NCI-H2171 (cell line): ENCODE data around the gene RNF223.
"Not testable (repeated sequence)": the region's sequence is repeated elsewhere in the genome, so short reads cannot be mapped to it uniquely, and the experiment has no call there.

Experiments
- DNase-seq: peaks from one replicate; lab custom pipeline; 2025; lab: John Stamatoyannopoulos, UW

RNF223 gene

GRCh38 chr1:1072299-1072848 lies 1.7 kb downstream of the RNF223 start:
- DNase-seq: no peak

DNA sequence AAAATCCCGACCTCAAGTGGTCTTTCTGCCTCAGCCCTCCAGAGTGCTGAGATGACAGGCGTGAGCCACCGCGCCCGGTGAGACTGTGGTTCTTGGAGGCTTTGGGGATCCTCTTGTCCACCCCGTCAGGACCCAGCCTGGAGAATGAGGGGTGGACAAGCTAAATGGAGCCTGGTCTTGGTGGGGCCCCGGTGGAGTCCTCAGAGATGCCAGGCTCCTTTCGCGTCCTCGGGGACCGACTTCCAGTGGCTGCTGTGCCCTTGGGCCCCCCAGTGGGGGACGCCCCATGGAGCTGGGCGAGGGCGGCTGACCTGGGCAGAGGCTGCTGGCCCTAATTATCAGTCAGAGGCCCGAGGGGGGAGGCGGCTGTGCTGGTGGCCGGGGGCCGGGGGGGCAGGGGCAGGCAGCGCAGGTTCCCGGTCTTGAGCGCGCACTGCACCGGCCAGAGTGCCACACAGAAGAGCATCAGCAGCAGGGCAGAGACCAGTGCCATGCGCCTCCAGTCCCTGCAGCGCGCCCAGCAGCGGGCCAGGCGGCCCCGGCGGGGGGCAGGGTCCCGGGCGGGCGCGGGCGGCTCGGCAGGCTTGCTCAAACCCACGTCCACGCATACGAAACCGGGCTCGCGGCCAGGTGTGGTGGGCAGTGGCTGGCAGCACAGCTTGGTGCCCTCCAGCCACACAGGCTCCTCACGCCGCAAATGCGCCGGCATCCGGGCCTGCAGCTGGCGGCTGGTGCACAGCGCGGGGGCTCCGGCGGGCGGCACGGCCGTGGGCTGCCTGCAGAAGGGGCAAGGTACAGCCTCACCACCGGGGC lies 2.4 kb downstream of the RNF223 start:
- no peak for DNase-seq

- no peak for DNase-seq
These were observed 4.1 kb downstream of the RNF223 start for GRCh38 chr1:1069711-1070676.

DNA sequence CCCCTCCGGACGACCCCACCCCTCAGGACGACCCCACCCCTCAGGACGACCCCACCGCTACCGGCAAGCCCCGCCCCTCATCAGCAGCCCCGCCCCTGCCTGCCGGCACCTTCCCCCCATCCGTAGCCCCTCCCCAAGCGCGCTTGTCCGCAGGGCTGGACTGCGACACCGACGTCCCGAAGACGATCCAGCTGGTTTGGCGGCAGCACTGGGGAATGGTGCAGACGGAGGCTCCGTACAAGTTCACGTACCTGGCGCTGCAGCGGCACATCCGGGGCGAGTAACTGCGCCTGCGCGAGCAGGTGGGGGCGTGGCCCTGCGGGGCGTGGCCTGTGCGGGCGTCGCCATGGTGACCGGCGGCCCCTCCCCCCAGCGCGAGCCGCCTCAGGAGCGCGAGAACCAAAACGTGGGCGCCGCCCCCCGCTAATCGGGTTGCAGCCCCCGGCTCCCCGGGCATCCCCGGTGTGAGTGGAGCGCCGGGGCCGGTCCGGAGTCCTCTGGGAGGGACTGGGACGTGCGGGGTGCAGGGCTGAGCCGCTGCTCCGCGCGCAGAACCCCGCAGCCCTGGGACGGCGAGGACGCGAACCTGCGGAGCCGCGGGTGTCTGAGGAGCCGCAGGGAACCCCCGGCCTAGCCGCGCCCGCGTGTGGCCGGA lies 4.9 kb downstream of the RNF223 start:
- DNase-seq: peak; percentile 80

DNA sequence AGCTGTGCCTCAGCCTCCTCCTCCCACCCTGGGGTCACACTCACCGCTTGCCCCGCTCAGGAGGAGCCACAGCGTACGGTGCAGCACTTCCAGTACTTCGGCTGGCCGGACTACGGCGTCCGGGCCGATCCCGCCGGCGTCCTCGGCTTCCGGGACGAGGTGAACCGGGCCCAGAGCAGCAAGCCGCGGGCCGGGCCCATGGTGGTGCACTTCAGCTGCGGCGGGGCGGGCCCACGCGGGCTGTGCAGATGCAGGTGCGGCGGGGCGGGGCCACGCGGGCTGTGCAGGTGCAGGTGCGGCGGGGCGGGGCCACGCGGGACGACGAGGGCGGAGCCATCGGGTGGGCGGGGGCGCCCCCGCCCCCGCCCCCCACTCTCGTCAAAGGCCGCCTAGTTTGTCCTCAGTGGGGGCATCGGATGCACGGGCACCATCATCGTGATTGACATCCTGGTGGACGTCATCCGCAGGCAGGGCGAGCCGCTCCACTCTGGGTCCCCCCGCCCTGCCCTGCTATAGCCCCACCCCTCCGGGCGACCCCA lies 5.5 kb downstream of the RNF223 start:
- peak; percentile 65 for DNase-seq

DNA sequence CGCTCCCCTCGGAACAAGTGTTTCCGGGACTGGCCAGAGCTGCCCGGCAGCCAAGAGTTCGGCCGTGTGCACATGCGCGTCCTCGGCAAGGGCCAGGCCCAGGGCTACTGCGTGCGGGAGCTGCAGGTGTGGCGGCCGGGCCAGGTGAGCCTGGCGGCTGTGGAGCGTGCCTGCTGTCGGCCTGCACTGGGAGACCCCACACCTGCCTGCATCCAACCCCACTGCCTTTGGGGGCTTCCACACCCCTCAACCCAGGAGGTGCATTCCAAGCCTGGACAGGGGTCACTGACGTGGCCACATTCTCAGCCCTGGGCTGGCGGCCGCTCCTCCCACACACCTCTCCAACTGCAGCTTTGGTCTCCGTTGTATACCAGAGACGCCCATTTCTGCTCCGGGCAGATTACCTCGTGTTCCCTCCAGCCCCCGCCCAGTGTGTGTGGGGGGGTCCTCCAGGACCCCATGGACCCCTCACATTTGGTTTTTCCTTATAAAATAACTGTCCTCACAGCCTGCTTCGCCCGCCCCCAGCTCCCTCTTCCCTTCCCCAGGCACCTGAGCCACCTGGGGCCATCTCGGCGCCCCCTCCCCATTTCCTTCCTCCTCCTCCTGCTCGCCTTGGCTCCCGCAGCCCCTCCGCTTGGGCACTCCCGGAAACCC lies 6.1 kb downstream of the RNF223 start:
- DNase-seq: no peak

DNA sequence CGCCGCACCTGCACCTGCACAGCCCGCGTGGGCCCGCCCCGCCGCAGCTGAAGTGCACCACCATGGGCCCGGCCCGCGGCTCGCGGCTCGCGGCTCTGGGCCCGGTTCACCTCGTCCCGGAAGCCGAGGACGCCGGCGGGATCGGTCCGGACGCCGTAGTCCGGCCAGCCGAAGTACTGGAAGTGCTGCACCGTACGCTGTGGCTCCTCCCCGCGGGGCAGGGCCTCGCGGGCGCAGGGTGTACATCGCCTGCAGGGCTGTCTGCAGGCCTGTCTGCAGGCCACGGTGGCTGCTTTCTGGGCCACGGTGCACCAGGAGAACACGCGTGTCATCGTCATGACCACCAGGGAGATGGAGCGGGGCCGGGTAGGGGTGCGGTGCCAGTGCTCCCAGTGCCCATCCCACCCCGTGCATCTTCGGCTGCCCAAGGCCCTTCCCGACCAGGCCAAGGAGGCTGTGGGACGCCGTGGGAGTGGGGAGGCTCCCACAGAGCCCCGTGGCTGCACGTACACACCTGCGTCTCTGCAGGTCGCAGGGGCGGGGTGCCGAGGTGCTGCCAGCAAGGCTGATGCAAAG lies 6.7 kb downstream of the RNF223 start:
- DNase-seq: no peak

- no peak for DNase-seq
These were observed 7.5 kb downstream of the RNF223 start for GRCh38 chr1:1066403-1067283.

- not testable (repeated sequence) for DNase-seq
These were observed 8.2 kb downstream of the RNF223 start for GRCh38 chr1:1065940-1066304.

GRCh38 chr1:1065265-1065939 lies 8.7 kb downstream of the RNF223 start:
- DNase-seq: no peak

DNA sequence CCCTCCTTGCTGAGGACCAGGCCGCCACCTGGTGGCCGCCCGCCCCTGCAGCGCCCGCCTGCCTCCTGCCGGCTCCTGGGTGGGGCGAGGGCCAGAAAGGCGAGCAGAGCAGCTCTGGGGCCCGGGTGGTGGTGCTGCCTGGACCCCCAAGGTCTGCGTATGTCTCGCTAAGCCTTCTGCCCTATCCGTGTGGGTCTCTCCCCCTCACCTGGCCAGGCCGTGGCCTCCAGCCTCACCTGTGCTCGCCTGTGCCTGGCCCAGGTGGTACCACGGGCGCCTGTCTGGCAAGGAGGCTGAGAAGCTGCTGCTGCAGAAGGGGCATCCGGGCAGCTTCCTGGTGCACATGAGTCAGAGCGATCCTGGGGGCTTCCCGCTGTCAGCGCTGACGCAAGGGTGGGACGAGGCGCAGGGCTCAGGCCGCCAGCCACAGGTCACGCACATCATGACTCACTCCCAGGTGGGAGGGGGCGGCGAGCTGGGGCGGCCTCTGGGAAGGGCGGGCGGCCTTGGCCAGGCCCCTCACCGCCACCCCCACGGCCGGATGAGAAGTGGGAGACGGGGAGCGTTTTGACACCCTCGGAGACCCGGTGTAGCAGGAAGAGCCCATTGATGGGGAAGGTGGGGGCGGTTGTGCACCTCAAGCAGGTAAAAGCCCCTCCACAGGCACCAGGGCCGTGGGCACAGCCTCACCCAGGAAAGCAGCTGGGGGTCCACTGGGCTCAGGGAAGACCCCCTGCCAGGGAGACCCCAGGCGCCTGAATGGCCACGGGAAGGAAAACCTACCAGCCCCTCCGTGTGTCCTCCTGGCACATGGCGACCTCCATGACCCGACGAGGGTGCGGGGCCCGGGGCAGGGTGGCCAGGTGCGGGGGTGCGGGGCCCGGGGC lies 9.9 kb downstream of the RNF223 start:
- DNase-seq: peak; percentile 21

DNA sequence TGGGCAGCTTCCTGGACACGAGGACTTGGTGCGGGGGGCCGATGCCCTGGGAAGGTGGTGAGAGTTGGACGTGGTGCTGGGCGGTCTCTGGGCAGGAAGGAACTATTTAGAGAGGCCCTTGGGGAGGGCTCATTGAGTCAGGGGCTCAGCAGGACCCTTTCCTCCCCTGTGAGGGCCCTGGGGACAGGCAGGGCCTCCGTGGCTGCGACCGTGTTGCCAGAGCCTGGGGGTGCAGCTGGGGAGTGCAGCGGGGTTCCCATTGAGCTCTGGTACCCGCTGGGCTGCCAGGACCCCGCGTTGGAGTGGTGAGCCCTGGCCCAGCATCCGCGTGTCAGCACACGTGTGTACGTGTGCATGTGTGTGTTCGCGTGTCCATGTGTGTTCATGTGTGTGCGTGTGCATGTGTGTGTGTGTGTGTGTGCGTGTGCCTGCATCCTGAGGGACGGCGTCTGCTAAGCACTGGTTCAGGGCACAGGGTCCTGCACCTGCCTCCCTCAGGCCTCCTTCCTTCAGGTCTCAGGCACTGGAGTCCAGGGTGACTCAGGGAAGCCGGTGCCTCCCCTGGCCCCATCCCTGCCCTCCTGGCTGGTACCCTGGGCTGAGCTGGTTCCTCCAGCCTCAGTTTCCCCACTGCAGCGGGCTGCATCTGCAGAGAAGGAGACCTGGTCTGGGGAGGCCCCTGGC lies 10.7 kb downstream of the RNF223 start:
- DNase-seq: no peak

DNA sequence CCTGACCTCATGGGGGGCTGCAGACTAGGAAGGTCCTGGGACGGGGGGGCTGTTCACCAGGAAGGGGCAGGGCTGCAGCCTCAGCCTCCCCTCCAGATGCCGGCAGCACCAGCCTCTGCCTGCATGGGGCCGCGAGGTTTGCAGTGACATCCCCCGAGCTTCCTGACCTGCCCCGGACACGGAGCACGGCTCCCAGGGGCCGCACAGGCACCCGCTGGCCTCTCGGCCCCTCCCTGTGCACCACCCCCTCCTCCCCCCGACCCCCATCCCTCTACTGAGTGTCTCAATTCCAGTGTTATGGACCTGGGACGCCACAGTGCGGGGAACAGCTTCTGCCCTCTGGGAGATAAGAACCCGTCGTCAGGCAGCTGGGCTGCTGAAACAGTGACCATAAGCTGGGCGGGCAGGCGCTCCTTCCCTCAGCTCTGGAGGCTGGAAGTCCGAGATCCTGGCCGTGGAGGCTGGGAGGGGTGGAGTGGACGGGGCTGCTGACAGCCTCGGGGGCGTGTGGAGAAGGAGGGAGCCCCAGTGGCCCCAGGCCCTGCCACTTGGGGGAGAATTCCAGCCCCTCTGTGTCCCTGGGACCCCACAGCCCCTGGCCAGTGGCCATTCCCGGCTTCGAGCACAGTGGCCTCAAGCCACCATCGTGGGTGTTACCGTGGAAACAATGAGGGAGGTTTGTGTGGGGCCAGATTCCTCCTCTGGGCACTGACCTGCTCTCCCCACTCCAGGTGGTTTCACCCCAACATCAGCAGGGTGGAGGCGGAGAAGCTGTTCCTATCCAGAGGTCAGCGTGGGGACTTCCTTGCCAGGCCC lies 11.6 kb downstream of the RNF223 start:
- no peak for DNase-seq

DNA sequence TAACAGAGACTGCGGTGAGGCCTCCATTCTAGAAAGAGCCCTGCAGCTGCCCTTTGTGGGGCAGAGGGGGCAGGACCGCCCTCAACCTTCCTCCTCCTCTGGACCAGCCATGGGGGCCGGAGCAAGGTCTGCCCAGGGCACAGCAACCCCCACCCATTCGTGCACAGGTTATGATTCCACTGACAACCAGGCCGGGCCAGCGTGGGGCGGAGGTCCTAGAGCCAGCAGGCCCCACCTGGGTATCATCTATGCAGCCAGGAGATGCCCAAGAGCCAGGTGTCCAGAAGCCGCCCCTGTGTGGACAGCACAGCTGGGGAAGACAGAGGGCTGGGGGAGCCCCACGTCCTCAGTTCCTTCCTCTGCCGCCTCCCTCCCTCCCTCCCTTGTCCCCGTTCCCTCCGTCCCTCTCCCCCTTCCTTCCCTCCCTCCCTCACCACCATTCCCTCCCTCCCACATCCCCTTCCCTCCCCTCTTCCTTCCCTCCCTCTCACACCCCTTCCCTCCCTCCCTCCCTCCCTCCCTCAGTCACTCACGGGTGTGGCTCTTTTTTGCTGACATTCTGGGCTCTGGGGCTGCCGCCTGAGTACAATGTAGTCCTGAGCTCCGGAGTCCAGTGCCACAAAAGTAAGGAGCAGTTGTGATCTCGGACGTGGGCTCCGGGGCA lies 12.3 kb downstream of the RNF223 start:
- DNase-seq: peak; percentile 8

- DNase-seq: no peak
These were observed 13.7 kb downstream of the RNF223 start for GRCh38 chr1:1060281-1061000.
